Measurements from ENCODE around the gene YBX3.

YBX3 gene

GRCh38 chr12:10668526-10668925, 54.6 kb downstream of the YBX3 start:
- no peak for FAIRE-seq

GRCh38 chr12:10667581-10667980, 55.5 kb downstream of the YBX3 start:
- FAIRE-seq: no peak

GRCh38 chr12:10664499-10664898, 58.6 kb downstream of the YBX3 start:
- FAIRE-seq: no peak

GRCh38 chr12:10663869-10664268, 59.3 kb downstream of the YBX3 start:
- no peak for FAIRE-seq

GRCh38 chr12:10661338-10661737, 61.8 kb downstream of the YBX3 start:
- no peak for FAIRE-seq

GRCh38 chr12:10654003-10654402, 69.1 kb downstream of the YBX3 start:
- no peak for FAIRE-seq

GRCh38 chr12:10652192-10652591, 70.9 kb downstream of the YBX3 start:
- no peak for FAIRE-seq

Measured in G401.6 (cell line).